Gastrocnemius medialis (tissue), 4 donors: ENCODE results near the gene KPNA1. TPM values are rescaled to one million over a fixed set of nuclear protein-coding genes. Genes with fewer than 3 reads are reported as not detected.

Source experiments
- ATAC-seq, 2 donors: fragments of 150-250 bp; one replicate each; pipeline ENCODE4 v1.9.1; 2016
- DNase-seq, 2 donors: peaks; one replicate each; pipeline ENCODE4 v3.0.0-alpha.2; 2019
- H3K27ac ChIP-seq, 4 donors: fragments of 200-600 bp; sonication (generic); 1 replicate in 1 of 4; 2 replicates in 3 of 4; pipeline ENCODE4 v1.5.1; 2016 to 2018; ENCODE audit warnings: mild to moderate bottlenecking in 2 of 4, moderate library complexity in 1 of 4
- H3K27me3 ChIP-seq, 3 donors: fragments of 200-600 bp; sonication (generic) in 2 of 3; 1 replicate in 1 of 3; 2 replicates in 2 of 3; pipeline versions ENCODE4 v1.5.1 to v1.6.0; 2016 to 2019; ENCODE audit warnings: mild to moderate bottlenecking in 1 of 3, moderate library complexity in 1 of 3
- H3K36me3 ChIP-seq, 2 donors: fragments of 200-600 bp; sonication (generic) in 1 of 2; one replicate each; pipeline ENCODE4 v1.5.1; 2017 to 2018
- H3K4me1 ChIP-seq, 2 donors: fragments of 200-600 bp; sonication (generic) in 1 of 2; one replicate each; pipeline ENCODE4 v1.5.1; 2016 to 2017; ENCODE audit warnings: mild to moderate bottlenecking in 2 of 2
- H3K4me3 ChIP-seq, 4 donors: fragments of 200-600 bp; sonication (generic) in 3 of 4; 1 replicate in 1 of 4; 2 replicates in 3 of 4; pipeline ENCODE4 v1.5.1; 2016 to 2019; ENCODE audit warnings: mild to moderate bottlenecking in 2 of 4
- H3K9me3 ChIP-seq, 3 donors: fragments of 200-600 bp; sonication (generic) in 2 of 3; 1 replicate in 1 of 3; 2 replicates in 2 of 3; pipeline ENCODE4 v1.5.1; 2016 to 2019
- POLR2A ChIP-seq, 2 donors: fragments of 450-650 bp; IDR thresholded peaks; one replicate each; pipeline ENCODE4 v1.6.1; 2017; ENCODE audit warnings: antibody characterized with exemption in 2 of 2, mild to moderate bottlenecking in 2 of 2, moderate library complexity in 2 of 2
- in situ Hi-C, 4 donors: fragments of 200-750 bp; cut with MboI; loops; one replicate each; pipeline versions ENCODE4 v1.15.0 to v1.8.0; 2017; ENCODE audit warnings: low sequenced_read_pairs in 4 of 4
- intact Hi-C: fragments of 100-400 bp; cut with DNase I; formaldehyde crosslinking; loops from one replicate; pipeline ENCODE4 v1.15.1; 2023; ENCODE audit warnings: low total_unique reads
- total RNA-seq, 4 donors: library from RNA; depleted of rRNA; stranded (reverse); fragments of >200 nt; gene quantifications; one replicate each; pipeline versions ENCODE4 v1.1.0 to v1.2.3, GENCODE V29; 2016
- TF ChIP-seq, protein P1 (sequence below), 5 experiments: fragments of 450-650 bp in 3 of 5; fragments of 200-600 bp in 2 of 5; sonication (generic) in 2 of 5; IDR thresholded peaks in 4 of 5; conservative IDR thresholded peaks in 1 of 5; 1 replicate in 4 of 5; 2 replicates in 1 of 5; pipeline ENCODE4 v1.5.1; 2016 to 2019; ENCODE audit warnings: antibody characterized with exemption in 5 of 5, mild to moderate bottlenecking in 3 of 5, moderate library complexity in 3 of 5

Gene KPNA1
- total RNA-seq, 4 donors from 2014 or later = 108 to 119 (median 112) TPM

DNA sequence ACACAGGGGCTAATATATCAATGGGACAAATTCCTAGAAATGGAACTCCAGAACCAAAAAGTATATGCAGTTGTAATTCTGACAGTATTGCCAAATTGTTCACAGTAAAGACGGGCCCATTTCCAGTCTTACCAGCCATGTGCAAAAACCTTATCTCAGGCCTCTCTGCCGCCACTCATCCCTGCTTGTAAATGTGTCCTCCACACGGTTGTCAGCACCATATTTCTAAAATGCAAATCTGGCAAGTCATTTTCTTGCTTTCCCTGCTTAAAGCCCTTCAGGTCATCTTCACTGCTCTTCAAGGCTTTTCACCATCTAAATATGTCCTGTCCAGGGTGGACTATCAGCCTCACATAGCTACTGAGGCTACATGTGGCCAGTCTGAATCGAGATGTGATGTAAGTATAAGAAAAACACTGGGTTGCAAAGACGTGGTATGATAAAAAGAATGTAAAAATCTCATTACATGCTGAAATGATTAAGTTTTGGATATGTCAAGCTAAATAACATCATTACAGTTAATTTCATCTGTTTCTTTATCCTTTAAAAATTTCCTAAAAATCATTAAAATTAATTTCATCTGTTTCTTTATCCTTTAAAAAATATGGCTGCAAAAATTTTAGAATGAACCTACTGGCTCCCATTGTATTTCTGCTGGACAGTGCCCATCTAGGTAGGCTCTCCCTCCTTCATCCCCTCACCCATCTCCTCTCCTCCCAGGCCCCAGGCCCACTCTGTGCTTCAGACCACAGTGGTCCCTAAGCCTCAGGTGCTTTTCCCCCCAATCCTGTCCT lies 48.4 kb upstream of the KPNA1 start:
- Histone ChIP-seq H3K27ac (peak overlapping the region; percentile 84 to 98 (median 90)), H3K4me1 (peaks cover 19 to 30% of the 10 kb centered on the region in 2 donors), H3K36me3 (peaks cover 0 to 24% of the 10 kb centered on the region in 2 donors), H3K9me3 (no peaks in the 10 kb centered on the region), H3K27me3 (no peaks in the 10 kb centered on the region), H3K4me3 (peak overlapping the region; percentile 63 to 99 (median 94))
- in situ Hi-C loops (loop anchor here in 1 of 4 donors (25.0 kb wide), 1 partner anchor 124 kb away; the partner anchor contains the start of gene PARP14), intact Hi-C loops (loop anchor here (5.0 to 10.0 kb wide), 2 partner anchors 108 to 171 kb away; no protein-coding TSS in a partner anchor)
- TF ChIP-seq POLR2A (IDR thresholded peaks at IDR 0.05) = no peak
- TF ChIP-seq, protein P1, sequence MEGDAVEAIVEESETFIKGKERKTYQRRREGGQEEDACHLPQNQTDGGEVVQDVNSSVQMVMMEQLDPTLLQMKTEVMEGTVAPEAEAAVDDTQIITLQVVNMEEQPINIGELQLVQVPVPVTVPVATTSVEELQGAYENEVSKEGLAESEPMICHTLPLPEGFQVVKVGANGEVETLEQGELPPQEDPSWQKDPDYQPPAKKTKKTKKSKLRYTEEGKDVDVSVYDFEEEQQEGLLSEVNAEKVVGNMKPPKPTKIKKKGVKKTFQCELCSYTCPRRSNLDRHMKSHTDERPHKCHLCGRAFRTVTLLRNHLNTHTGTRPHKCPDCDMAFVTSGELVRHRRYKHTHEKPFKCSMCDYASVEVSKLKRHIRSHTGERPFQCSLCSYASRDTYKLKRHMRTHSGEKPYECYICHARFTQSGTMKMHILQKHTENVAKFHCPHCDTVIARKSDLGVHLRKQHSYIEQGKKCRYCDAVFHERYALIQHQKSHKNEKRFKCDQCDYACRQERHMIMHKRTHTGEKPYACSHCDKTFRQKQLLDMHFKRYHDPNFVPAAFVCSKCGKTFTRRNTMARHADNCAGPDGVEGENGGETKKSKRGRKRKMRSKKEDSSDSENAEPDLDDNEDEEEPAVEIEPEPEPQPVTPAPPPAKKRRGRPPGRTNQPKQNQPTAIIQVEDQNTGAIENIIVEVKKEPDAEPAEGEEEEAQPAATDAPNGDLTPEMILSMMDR (IDR thresholded peaks at IDR 0.05 in 4 of 5, conservative IDR thresholded peaks at IDR 0.05 in 1 of 5) = no peak
- ATAC-seq = no peak
- DNase-seq = no peak

DNA sequence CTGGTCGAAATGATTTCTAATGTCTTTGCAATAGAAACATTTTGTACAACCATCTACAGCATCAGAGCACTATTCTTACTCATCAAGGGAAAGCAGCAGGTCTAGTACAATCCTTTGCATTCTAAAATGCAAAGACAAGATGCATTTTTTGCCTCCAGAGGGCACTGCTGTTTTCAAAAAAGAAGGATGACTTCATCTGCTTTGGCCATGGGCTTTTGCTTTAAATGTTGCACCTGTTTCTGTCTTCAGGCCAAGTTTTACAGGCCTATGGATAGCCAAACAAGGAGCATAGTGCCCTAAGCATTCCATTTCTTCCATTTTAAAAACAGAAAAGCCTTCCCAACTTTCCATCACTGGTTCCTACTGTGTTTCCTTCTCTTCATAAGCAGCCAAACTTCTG lies 45.9 kb upstream of the KPNA1 start:
- ATAC-seq = peak; percentile 51 to 55
- peaks cover 0 to 23% of the 10 kb centered on the region in 2 donors for H3K36me3 ChIP-seq
- no peak overlapping the region for H3K4me3 ChIP-seq
- H3K27me3 ChIP-seq = no peaks in the 10 kb centered on the region
- no peak for TF ChIP-seq POLR2A (IDR thresholded peaks at IDR 0.05)
- TF ChIP-seq, protein P1 (IDR thresholded peaks at IDR 0.05 in 4 of 5, conservative IDR thresholded peaks at IDR 0.05 in 1 of 5) = peak; percentile 16 to 55 (median 45)
- peak overlapping the region in 2 of 4 donors; percentile 28 to 31 for H3K27ac ChIP-seq
- peaks cover 19 to 30% of the 10 kb centered on the region in 2 donors for H3K4me1 ChIP-seq
- intact Hi-C loops (loop anchor here (1.0 to 10.0 kb wide), 3 partner anchors 106 to 168 kb away; no protein-coding TSS in a partner anchor), in situ Hi-C loops (loop anchor here in 1 of 4 donors (25.0 kb wide), 1 partner anchor 127 kb away; the partner anchor contains the start of gene PARP14)
- DNase-seq = no peak
- no peaks in the 10 kb centered on the region for H3K9me3 ChIP-seq

DNA sequence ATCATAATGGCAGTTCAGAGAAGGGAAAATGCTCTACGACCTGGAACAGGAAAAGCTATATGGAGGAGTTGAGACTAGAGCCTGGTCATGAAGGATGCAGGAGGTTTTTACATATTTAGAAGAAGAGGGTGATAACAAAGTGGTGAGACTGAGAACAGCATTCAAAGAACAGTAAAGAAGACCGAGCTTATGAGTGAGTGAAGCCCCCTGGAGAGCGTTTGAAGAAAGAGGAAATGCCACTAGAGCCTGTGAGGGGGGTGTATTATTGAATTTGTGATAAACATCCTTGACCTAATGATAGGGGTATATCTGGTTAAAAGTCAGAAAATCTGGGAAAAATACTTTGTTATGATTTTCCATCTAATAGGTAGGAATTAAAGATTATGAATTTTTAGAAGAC lies 45.2 kb upstream of the KPNA1 start:
- H3K27me3 ChIP-seq = no peaks in the 10 kb centered on the region
- no peak overlapping the region for H3K4me3 ChIP-seq
- ATAC-seq (no peak), DNase-seq (no peak)
- H3K9me3 ChIP-seq = no peaks in the 10 kb centered on the region
- H3K36me3 ChIP-seq = peaks cover 0 to 27% of the 10 kb centered on the region in 2 donors
- in situ Hi-C loops = loop anchor here (5.0 to 25.0 kb wide), 2 partner anchors 117 to 127 kb away; partner anchors contain the start of gene PARP14 (in 1 of the 4)
- no peak for TF ChIP-seq POLR2A (IDR thresholded peaks at IDR 0.05)
- TF ChIP-seq, protein P1 (IDR thresholded peaks at IDR 0.05 in 4 of 5, conservative IDR thresholded peaks at IDR 0.05 in 1 of 5) = no peak
- intact Hi-C loops = loop anchor here (1.0 to 10.0 kb wide), 3 partner anchors 105 to 168 kb away; no protein-coding TSS in a partner anchor
- no peak overlapping the region for H3K27ac ChIP-seq
- H3K4me1 ChIP-seq = peaks cover 14 to 28% of the 10 kb centered on the region in 2 donors

DNA sequence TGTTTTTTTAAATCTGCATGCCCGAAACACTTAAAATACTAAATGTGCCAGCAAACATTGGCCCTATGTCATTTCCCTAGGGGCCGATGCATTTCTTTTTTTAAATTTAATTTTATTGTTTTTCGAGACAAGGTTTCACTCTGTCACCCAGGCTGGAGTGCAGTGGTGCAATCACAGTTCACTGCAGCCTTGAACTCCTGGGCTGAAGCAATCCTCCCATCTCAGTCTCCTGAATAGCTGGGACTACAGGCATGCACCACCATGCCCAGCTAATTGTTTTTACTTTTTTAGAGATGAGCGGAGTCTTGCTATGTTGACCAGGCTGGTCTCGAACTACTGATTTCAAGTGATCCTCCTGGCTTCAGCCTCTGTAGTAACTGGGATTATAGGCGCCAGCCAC lies 43.9 kb upstream of the KPNA1 start:
- intact Hi-C loops = no loop called here
- DNase-seq (no peak), ATAC-seq (no peak)

More for the DNA sequence above, 43.9 kb upstream of the KPNA1 start:
- H3K9me3 ChIP-seq = no peaks in the 10 kb centered on the region
- in situ Hi-C loops = loop anchor here (5.0 to 25.0 kb wide), 2 partner anchors 119 to 129 kb away; partner anchors contain the start of gene PARP14 (in 1 of the 4)
- H3K4me1 ChIP-seq = peaks cover 11 to 22% of the 10 kb centered on the region in 2 donors
- no peak overlapping the region for H3K4me3 ChIP-seq
- no peaks in the 10 kb centered on the region for H3K27me3 ChIP-seq
- peaks cover 0 to 37% of the 10 kb centered on the region in 2 donors for H3K36me3 ChIP-seq
- no peak for TF ChIP-seq POLR2A (IDR thresholded peaks at IDR 0.05)
- TF ChIP-seq, protein P1 (IDR thresholded peaks at IDR 0.05 in 4 of 5, conservative IDR thresholded peaks at IDR 0.05 in 1 of 5) = no peak
- no peak overlapping the region for H3K27ac ChIP-seq
